Uterus (tissue), 2 donors: ENCODE measurements around the gene TRPV3.

Experiments
- CTCF ChIP-seq, 4 experiments: fragments of 200-600 bp in 2 of 4; fragments of 450-650 bp in 2 of 4; sonication (generic) in 2 of 4; IDR thresholded peaks; one replicate each; pipeline ENCODE4 v1.5.1; 2016 to 2019; ENCODE audit warnings: antibody characterized with exemption in 4 of 4, mild to moderate bottlenecking in 2 of 4, moderate library complexity in 1 of 4
- POLR2A ChIP-seq, 2 donors: fragments of 450-650 bp; IDR thresholded peaks; one replicate each; pipeline ENCODE4 v1.6.1; 2016; ENCODE audit warnings: antibody characterized with exemption in 2 of 2, mild to moderate bottlenecking in 1 of 2, moderate library complexity in 1 of 2

DNA sequence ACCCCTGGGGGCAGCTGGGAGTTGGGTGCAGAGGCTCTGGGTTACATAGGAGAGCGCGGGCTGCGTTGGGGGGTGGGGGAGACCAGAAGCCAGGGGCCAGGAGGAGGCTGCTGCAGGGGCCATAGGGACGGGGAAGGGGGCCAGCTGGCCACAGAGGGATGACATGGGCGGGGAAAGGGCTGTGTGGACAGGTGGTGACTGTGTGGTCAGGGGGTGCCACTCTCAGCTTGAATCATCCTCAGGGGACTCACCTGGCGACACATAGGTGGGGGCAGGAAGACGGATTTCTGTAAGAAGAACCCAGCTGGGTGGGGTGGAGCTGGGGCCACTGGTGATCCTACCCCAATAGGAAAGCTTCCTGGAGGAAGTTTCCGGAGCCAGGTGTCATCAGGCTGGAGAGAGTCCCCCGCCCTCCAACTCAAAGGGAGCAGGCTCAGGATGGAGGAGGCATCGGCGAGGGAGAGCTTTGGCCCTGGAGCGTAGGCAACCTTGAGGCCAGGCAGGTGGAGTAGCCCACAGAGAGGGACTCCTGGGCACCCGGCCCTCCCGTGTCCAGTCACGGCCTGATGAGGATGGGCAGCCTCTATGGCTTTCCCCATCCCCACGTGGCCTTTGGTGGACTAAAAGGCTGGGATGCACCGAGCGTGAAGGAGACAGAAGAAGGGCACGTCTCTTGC, 1.2 kb downstream of the TRPV3 start:
- TF ChIP-seq CTCF (IDR thresholded peaks at IDR 0.05) (no peak), POLR2A (IDR thresholded peaks at IDR 0.05) (no peak)
